Esophagus muscularis mucosa (tissue), 4 donors: ENCODE data around the gene ARHGEF12. TPM values are rescaled to one million over a fixed set of nuclear protein-coding genes. Genes with fewer than 3 reads are reported as not detected.

ENCODE experiments used
- DNase-seq: peaks from one replicate; pipeline ENCODE4 v3.0.0-alpha.2; 2017; ENCODE audit errors: extremely low spot score
- H3K27ac ChIP-seq, 4 donors: fragments of 200-600 bp; sonication (generic); replicated peaks in 1 of 4; 1 replicate in 3 of 4; 2 replicates in 1 of 4; pipeline ENCODE4 v1.5.1; 2016 to 2019; ENCODE audit warnings: mild to moderate bottlenecking in 1 of 4
- H3K27me3 ChIP-seq, 4 donors: fragments of 200-600 bp; sonication (generic); one replicate each; pipeline versions ENCODE4 v1.5.1 to v1.6.0; 2016 to 2019
- H3K36me3 ChIP-seq, 4 donors: fragments of 200-600 bp; sonication (generic); one replicate each; pipeline ENCODE4 v1.5.1; 2016 to 2019
- H3K4me1 ChIP-seq, 4 donors: fragments of 200-600 bp; sonication (generic); one replicate each; pipeline ENCODE4 v1.5.1; 2016 to 2019
- H3K4me3 ChIP-seq, 4 donors: fragments of 200-600 bp; sonication (generic); 1 replicate in 2 of 4; 2 replicates in 2 of 4; pipeline ENCODE4 v1.5.1; 2016 to 2019; ENCODE audit warnings: mild to moderate bottlenecking in 4 of 4, moderate library complexity in 1 of 4
- H3K9me3 ChIP-seq, 4 donors: fragments of 200-600 bp; sonication (generic); 1 replicate in 3 of 4; 2 replicates in 1 of 4; pipeline ENCODE4 v1.5.1; 2016 to 2019
- EP300 ChIP-seq: sonication (generic); formaldehyde crosslinking; IDR thresholded peaks from one replicate; pipeline ENCODE4 v1.6.1; 2017; ENCODE audit warnings: antibody characterized with exemption
- POLR2A ChIP-seq: fragments of 450-650 bp; IDR thresholded peaks from one replicate; pipeline ENCODE4 v1.6.1; 2017; ENCODE audit warnings: antibody characterized with exemption, moderate library complexity, mild to moderate bottlenecking, low read depth
- POLR2AphosphoS5 ChIP-seq, 2 donors: sonication (generic); formaldehyde crosslinking; IDR thresholded peaks; one replicate each; pipeline ENCODE4 v1.6.1; 2017; ENCODE audit warnings: antibody characterized with exemption in 2 of 2
- WGBS: methylation state at CpG from one replicate; pipeline ENCODE4 v1.1.5; 2018; 5-methylcytosine and 5-hydroxymethylcytosine counted together
- intact Hi-C: fragments of 100-400 bp; cut with DNase I; formaldehyde crosslinking; loops from one replicate; pipeline ENCODE4 v1.15.1; 2023
- total RNA-seq, 4 donors: library from RNA; depleted of rRNA; stranded (reverse); fragments of >200 nt; gene quantifications; one replicate each; pipeline versions ENCODE4 v1.1.0 to v1.2.1, GENCODE V29; 2016
- TF ChIP-seq, protein P1 (sequence below), 3 experiments: fragments of 200-600 bp in 2 of 3; fragments of 450-650 bp in 1 of 3; sonication (generic) in 2 of 3; IDR thresholded peaks; one replicate each; pipeline ENCODE4 v1.5.1; 2017 to 2019; ENCODE audit warnings: antibody characterized with exemption in 3 of 3, mild to moderate bottlenecking in 2 of 3, moderate library complexity in 1 of 3

Gene ARHGEF12
- total RNA-seq, 4 donors from 2014 or later, result 89.1 to 118 (median 106) TPM

DNA sequence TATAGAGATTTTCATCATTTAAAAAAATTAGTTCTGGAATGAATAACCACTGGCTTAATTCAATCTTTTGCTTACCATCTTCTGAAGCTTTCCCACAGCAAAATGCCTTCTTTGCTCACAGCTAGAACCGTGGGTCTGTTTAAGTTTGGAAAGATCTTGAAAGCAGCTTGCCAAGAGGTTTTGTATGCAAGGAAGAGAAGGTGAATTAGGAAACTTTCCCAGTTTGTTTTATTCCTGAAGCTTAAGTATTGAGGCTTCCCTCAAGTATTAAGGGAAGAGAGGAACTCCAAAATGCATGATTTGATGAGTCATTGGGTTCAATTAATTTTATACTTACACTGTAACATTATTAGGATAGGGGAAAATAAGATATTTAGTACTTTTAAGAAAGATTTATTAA is 1.9 kb upstream of the ARHGEF12 start:
- no peak for DNase-seq
- 17% methylated on average over 1 of the region's 1 CpG for WGBS
- TF ChIP-seq, protein P1, sequence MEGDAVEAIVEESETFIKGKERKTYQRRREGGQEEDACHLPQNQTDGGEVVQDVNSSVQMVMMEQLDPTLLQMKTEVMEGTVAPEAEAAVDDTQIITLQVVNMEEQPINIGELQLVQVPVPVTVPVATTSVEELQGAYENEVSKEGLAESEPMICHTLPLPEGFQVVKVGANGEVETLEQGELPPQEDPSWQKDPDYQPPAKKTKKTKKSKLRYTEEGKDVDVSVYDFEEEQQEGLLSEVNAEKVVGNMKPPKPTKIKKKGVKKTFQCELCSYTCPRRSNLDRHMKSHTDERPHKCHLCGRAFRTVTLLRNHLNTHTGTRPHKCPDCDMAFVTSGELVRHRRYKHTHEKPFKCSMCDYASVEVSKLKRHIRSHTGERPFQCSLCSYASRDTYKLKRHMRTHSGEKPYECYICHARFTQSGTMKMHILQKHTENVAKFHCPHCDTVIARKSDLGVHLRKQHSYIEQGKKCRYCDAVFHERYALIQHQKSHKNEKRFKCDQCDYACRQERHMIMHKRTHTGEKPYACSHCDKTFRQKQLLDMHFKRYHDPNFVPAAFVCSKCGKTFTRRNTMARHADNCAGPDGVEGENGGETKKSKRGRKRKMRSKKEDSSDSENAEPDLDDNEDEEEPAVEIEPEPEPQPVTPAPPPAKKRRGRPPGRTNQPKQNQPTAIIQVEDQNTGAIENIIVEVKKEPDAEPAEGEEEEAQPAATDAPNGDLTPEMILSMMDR (IDR thresholded peaks at IDR 0.05), result no peak
- no peak for TF ChIP-seq EP300
- no peak for TF ChIP-seq POLR2A
- TF ChIP-seq POLR2AphosphoS5 (IDR thresholded peaks at IDR 0.05), result no peak
- H3K9me3 ChIP-seq, result no peaks in the 10 kb centered on the region
- H3K27me3 ChIP-seq, result no peaks in the 10 kb centered on the region
- H3K4me3 ChIP-seq, result no peak overlapping the region
- H3K36me3 ChIP-seq, result peaks cover 0 to 20% (median 9%) of the 10 kb centered on the region in 4 donors
- peaks cover 39 to 59% (median 53%) of the 10 kb centered on the region in 4 donors for H3K4me1 ChIP-seq
- intact Hi-C loops, result loop anchor here (2.0 kb wide), 1 partner anchor 98 kb away; no protein-coding TSS in a partner anchor
- peak overlapping the region; percentile 99 to 100 (median 99) for H3K27ac ChIP-seq

GRCh38 chr11:120334894-120335462 is 1.2 kb upstream of the ARHGEF12 start:
- WGBS, result under 1% methylated on average over 8 of the region's 8 CpGs
- no peak for TF ChIP-seq POLR2A
- peak; percentile 65 for TF ChIP-seq EP300
- TF ChIP-seq, protein P1 (IDR thresholded peaks at IDR 0.05), result peak; percentile 58 to 76 (median 70)
- peak; percentile 52 to 82 for TF ChIP-seq POLR2AphosphoS5 (IDR thresholded peaks at IDR 0.05)
- peak overlapping the region; percentile 99 to 100 (median 99) for H3K27ac ChIP-seq
- no peaks in the 10 kb centered on the region for H3K9me3 ChIP-seq
- intact Hi-C loops, result loop anchor here (2.0 kb wide), 1 partner anchor 98 kb away; no protein-coding TSS in a partner anchor
- H3K27me3 ChIP-seq, result no peaks in the 10 kb centered on the region
- H3K36me3 ChIP-seq, result peaks cover 0 to 15% (median 6%) of the 10 kb centered on the region in 4 donors
- peaks cover 40 to 65% (median 60%) of the 10 kb centered on the region in 4 donors for H3K4me1 ChIP-seq
- DNase-seq, result no peak
- peak overlapping the region; percentile 86 to 99 (median 96) for H3K4me3 ChIP-seq

GRCh38 chr11:120335556-120335907 is 681 bp upstream of the ARHGEF12 start:
- no peaks in the 10 kb centered on the region for H3K27me3 ChIP-seq
- peak overlapping the region; percentile 99 to 100 (median 99) for H3K27ac ChIP-seq
- peaks cover 0 to 10% (median 2%) of the 10 kb centered on the region in 4 donors for H3K36me3 ChIP-seq
- no peaks in the 10 kb centered on the region for H3K9me3 ChIP-seq
- intact Hi-C loops, result loop anchor here (2.0 kb wide), 1 partner anchor 97 kb away; no protein-coding TSS in a partner anchor
- peak overlapping the region; percentile 86 to 99 (median 96) for H3K4me3 ChIP-seq
- WGBS, result under 1% methylated on average over 19 of the region's 19 CpGs
- no peak for TF ChIP-seq POLR2AphosphoS5 (IDR thresholded peaks at IDR 0.05)
- H3K4me1 ChIP-seq, result peaks cover 41 to 71% (median 65%) of the 10 kb centered on the region in 4 donors
- no peak for DNase-seq

DNA sequence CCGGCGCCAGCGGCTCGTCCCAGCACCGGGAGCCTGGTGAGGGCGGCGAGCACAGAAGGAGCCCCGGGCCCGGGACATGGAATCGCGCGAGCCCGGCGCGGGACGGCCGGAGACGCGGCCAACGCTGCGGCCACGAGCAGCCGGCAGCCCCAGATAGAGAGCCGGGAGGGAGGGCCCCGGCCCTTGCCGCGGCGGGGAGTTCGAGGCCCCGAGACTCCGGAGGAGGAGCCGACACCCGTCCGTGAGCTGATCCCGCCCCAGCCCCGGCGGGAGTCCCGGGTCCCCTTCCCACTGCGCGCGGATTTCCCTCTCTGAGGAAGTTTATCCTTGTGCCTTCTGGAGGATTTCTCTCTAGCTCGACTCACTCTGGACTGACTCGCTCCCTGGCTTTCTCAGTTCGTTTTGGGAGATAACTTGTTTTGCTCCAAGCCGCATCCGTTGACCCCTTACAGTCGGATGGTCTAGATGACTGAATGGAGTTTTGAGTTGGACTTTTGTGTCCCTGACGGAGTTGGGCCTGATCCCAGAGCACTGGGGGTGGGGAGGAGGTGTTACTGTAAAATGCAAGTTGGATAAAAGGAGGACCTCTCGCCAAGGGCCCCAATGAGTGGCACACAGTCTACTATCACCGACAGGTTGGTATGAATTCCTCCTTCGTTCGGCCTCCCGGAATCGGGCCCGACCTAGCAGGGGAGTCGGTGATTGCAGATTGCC is 585 bp downstream of the ARHGEF12 start:
- H3K27ac ChIP-seq, result peak overlapping the region; percentile 99 to 100 (median 99)
- no peaks in the 10 kb centered on the region for H3K36me3 ChIP-seq
- TF ChIP-seq, protein P1 (IDR thresholded peaks at IDR 0.05), result no peak
- TF ChIP-seq EP300 (no peak), POLR2A (no peak), POLR2AphosphoS5 (IDR thresholded peaks at IDR 0.05) (peak in 1 of 2 donors; percentile 5)
- intact Hi-C loops, result no loop called here
- H3K27me3 ChIP-seq, result no peaks in the 10 kb centered on the region
- peaks cover 41 to 74% (median 70%) of the 10 kb centered on the region in 4 donors for H3K4me1 ChIP-seq
- WGBS, result under 1% methylated on average over 34 of the region's 56 CpGs
- H3K4me3 ChIP-seq, result peak overlapping the region; percentile 86 to 99 (median 96)
- no peaks in the 10 kb centered on the region for H3K9me3 ChIP-seq
- no peak for DNase-seq
